NCI-H1436 treated with DMSO at 0.1 percent for 48 hours (cell line): ENCODE data around the gene DDIT4.
"Not testable (repeated sequence)": the region's sequence is repeated elsewhere in the genome, so short reads cannot be mapped to it uniquely, and the experiment has no call there.

ENCODE experiments used
- DNase-seq: peaks from one replicate; lab custom pipeline; 2025; lab: John Stamatoyannopoulos, UW

The DDIT4 gene

DNA sequence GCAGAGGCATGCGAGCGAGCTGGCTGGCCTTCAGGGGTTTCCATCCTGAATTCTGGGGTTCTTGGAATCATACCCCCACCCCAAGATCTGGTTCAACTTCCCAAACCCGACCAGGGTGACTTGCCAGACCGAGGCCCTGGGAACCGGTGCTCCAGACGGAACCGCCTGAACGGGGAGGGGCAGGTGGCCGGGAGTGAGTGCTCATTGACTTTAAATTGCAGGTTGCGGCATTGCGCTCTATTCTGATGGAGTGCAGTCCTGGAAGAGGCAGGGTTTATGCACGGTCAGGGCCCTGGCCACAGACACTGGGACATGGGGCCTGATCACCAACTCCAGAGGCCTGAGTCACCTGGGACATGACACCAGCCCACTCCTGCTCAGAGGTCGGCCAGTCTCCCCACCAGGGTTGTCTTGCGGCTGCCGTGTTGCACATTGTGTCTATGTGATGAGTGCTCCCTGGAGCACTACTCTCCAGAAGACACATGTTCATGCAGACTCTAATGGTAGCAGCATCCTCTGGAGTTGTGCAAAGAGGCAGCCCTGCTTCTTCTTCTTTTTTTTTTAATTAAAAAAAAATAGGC, 5.8 kb upstream of the DDIT4 start:
- no peak for DNase-seq

GRCh38 chr10:72268475-72269200, 5.1 kb upstream of the DDIT4 start:
- not testable (repeated sequence) for DNase-seq

DNA sequence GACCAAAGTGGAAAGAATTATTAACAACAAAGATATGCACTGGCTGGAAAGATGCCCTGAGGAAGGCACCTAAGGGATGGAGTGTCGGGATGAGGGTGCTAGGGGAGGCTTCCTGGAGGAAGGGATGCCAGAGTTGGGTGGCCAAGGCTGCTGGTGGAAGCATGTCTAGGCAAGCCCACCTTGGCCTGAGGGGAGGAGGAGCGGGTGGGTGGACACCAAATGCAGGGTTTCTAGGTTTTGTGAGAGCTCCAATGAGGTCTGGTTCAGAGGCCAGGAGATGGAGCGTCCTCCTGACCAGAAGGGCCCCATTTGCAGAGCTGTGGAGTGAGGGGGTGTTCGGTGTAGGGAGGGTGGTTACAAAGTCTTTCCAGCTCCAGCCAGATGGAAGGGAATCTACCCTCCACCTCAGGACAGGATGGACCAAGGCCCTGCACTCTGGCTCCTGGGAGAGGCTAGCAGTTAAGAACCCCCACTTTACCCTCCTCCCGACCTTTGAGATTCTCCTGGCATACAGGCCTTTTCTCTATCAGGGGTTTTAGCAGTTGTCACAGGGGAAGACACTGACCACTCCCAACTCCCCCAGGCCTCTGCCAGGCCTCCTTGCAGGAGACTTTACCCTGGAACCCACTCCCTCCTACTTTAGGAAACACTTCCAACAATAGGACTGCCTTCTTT, 3.0 kb upstream of the DDIT4 start:
- DNase-seq: no peak

GRCh38 chr10:72272689-72273409, 875 bp upstream of the DDIT4 start:
- DNase-seq: no peak

GRCh38 chr10:72274213-72274729, 547 bp downstream of the DDIT4 start:
- no peak for DNase-seq

GRCh38 chr10:72274730-72275350, 1.1 kb downstream of the DDIT4 start:
- DNase-seq: no peak

GRCh38 chr10:72275351-72276012, 1.8 kb downstream of the DDIT4 start:
- DNase-seq: no peak

DNA sequence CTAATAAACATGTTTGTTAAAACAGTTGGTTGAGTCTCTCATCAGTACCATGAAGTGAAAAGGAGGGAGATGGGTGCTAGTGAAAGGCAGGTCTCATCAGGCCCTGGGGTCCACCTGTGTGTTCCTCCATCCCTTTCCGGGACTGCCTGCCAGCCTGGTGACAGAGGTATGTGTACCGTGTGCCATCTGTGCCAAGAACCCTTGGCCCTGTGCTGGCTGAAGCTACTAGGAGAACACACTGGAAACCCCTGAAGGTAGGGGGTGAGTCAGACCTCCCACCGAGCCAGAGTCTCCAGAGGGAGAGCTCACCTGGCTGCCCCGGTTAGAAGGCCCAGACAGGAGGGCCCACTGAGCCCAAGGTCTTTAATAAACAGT, 2.3 kb downstream of the DDIT4 start:
- no peak for DNase-seq

DNA sequence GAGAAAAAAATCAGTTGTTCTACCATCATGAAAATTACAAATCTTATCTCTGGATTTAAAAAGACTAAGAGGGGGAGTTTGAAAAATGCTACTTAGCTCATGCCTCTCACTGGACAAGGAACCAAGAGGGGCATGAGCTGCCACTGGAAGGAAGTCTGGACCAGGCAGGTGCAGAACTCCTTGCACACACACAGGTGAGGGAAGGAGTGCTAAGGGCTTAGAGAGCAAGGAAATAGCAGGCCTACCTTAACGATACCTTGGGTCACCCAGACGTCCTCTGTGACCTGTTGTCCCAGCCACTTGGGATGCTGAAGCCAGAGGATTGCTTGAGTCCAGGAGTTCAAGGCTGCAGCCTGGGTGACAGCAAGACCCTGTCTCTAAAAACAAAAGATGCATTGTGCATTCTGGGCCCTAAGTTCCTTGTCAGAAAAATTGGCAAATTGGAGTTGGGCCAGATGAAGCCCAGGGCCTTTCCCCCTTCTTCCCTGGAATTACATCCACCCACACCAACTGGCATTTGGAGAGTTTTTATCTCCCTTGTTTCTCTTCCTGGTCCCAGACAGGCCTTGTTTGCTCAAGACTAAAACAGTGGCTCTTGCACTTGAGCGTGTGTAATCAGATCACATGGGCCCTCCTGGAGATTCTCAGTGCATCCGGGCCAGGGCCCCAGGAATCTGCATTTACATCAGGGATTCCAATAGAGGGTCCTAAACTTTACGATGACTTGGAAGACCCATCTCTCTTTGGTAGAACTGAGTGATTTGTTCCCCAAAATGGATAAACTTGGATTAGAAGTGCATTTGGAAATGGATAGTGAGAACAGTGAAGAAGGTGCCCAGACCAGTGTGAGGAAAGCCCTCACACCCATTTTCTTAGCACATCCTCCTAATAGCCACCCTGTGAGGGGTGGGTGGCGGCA, 3.0 kb downstream of the DDIT4 start:
- no peak for DNase-seq

DNA sequence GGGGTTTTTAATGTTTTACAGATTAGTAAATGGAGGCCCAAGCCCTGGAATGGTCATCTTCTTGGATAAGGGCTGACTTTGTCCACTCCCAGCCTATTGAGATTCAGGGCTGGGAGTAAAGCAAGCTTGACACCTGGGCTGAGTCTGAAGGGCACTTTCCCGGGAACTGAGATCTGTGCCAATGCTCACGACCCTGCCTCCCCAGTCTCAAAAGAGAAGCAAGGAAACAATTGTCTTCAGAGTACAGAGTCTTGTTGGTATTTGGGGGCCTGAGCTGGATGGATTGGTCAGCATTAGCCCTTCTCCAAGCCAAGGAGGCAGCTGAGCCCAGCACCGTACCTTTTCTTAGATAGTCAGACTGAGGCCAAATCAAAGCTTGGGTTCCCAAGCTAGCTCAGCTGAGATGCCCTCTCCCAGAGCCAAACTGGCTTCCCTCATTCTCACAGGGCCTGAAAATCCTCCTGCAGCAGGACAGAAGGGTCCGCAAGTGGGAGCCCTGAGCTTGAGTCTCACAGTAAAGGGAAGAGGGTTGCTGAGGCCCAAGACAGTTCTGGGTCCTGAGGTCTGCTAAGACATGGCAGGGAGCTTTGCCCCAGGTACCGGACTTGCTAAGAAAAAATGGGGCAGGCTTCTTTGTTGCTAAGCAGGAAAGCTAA, 3.7 kb downstream of the DDIT4 start:
- no peak for DNase-seq

GRCh38 chr10:72277996-72278667, 4.4 kb downstream of the DDIT4 start:
- no peak for DNase-seq

- no peak for DNase-seq
These were observed 5.1 kb downstream of the DDIT4 start for GRCh38 chr10:72278668-72279393.

DNA sequence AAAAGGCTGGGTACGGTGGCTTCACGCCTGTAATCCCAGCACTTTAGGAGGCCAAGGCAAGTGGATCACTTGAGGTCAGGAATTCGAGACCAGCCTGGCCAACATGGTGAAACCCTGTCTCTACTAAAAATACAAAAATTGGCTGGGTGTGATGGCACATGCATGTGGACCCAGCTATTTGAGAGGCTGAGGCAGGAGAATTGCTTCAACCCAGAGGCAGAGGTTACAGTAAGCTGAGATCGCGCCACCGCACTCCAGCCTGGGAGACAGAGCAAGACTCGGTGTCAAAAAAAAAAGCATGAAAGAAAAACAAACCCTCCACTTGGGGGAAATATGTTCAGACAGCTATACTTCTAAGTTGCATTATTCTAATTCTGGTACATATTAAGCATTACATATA, 5.9 kb downstream of the DDIT4 start:
- not testable (repeated sequence) for DNase-seq

DNA sequence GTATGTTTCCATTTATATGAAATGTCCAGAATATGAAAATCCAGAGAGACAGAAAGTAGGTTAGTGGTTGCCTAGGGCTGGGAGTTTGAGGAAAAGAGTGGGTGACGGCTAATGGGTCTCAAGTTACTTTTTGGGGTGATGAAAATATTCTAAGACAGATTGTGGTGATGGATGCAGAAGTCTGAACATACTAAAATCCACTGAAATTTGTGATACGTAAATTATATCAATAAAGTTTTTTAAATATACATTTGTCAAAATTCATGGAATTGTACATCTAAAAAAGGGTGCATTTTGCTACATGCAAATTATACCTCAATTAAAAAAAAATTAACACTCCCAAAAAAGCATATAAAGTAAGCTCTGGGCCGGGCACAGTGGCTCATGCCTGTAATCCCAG, 9.4 kb downstream of the DDIT4 start:
- DNase-seq: no peak

GRCh38 chr10:72285972-72286521, 12.3 kb downstream of the DDIT4 start:
- DNase-seq: no peak

DNA sequence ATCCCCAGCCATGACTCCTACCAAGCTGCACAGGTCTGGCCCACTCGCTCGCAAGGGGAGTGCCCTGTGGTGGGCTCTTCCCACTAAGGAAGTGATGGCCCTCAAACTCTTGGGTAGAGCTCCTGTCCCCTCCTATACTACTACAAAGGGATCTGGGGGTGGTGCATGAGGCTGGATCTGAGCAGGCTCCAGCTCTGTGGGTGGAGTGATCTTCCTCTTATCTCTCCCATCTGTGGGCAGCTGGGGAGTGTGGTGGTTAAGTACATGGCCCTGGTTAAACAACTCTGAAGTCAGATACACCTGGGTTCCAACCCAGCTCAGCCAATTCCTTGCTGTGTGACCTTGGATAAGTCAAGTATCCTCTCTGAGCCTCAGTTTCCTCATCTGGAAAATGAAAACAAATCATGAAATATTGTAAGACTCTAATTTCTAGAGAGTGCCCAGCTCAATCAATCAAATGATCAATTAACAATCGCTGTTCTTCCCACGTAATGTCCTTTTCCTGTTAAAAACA, 17.4 kb downstream of the DDIT4 start:
- DNase-seq: no peak

DNA sequence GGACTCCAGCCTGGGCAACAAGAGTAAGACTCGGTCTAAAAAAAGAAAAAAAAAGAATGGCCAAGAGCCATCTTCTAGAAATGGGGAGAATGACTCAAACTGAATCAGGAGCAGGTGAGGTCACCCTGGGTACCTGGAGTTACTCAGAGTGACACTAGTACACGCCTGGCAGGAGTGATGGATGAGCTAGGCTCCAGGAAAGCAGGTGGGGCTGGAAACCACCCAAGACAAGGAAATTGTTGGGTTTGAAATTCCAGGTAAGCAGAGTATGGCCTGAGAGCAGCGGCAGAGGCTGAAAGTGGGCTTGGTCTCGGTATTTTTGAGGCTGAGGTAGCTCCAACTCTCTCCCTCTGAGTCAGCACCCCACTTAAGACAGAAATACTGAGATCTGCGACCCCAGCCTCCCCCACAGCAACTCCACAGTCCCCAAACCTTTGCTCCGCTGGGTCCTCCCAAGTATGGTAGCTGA, 18.5 kb downstream of the DDIT4 start:
- no peak for DNase-seq

DNA sequence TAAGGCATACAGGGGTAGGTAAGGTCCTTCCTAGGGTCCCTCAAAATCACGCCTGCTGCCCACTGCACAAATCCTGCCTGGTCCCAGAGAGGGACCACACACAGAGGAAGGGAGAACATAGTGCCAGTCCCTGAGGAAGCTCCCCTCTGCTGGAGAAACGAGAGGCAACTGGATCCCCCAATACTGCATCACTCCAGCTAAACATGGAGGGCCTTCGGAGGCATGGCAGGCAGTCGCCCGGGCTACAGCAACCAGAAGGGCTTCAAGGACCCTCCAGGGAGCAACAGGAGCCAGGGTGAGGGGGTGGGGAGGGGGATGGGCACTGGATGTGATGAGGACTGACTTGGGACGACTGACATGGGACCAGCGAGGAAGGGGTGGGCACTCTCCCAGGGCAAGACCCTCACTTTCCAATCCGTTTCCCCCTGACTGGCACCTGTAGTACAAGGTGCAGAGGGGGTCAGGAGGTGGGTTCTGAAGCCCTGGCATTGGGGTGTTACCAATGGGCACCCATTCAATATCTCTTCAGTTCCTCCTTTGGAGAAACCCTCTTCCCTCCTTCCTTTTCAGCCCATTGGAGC, 21.7 kb downstream of the DDIT4 start:
- DNase-seq: no peak
